Smooth muscle cell (in vitro differentiated cells): ENCODE results near the gene RAB40B. TPM values are rescaled to one million over a fixed set of nuclear protein-coding genes. Genes with fewer than 3 reads are reported as not detected.

Source experiments
- DNase-seq: peaks from one replicate; lab custom pipeline; 2025; ENCODE audit not compliant: unreplicated experiment; lab: John Stamatoyannopoulos, UW
- H2AFZ ChIP-seq: fragments of 200-600 bp; sonication (generic); 2 replicates; pipeline ENCODE4 v1.6.0; 2016; ENCODE audit warnings: antibody characterized with exemption, low read depth, mild to moderate bottlenecking
- H3F3A ChIP-seq: fragments of 200-600 bp; sonication (generic); 2 replicates; pipeline ENCODE4 v1.6.0; 2017; ENCODE audit warnings: antibody characterized with exemption, low read depth
- H3K27ac ChIP-seq: fragments of 200-600 bp; sonication (generic); 2 replicates; pipeline ENCODE4 v1.5.1; 2016; ENCODE audit warnings: low read depth, mild to moderate bottlenecking
- H3K27me3 ChIP-seq: fragments of 200-600 bp; sonication (generic); 2 replicates; pipeline ENCODE4 v1.6.1; 2016; ENCODE audit warnings: low read depth, mild to moderate bottlenecking
- H3K36me3 ChIP-seq: fragments of 200-600 bp; sonication (generic); 2 replicates; pipeline ENCODE4 v1.5.1; 2016; ENCODE audit warnings: low read depth
- H3K4me1 ChIP-seq: fragments of 200-600 bp; sonication (generic); 2 replicates; pipeline ENCODE4 v1.5.1; 2016; ENCODE audit warnings: low read depth
- H3K4me2 ChIP-seq: fragments of 200-600 bp; sonication (generic); 2 replicates; pipeline ENCODE4 v1.6.0; 2016; ENCODE audit warnings: mild to moderate bottlenecking
- H3K4me3 ChIP-seq: fragments of 200-600 bp; sonication (generic); 2 replicates; pipeline ENCODE4 v1.5.1; 2016; ENCODE audit warnings: mild to moderate bottlenecking
- H3K79me2 ChIP-seq: fragments of 200-600 bp; sonication (generic); 2 replicates; pipeline ENCODE4 v1.6.0; 2016; ENCODE audit warnings: low read depth, mild to moderate bottlenecking
- H3K9ac ChIP-seq: fragments of 200-600 bp; sonication (generic); 2 replicates; pipeline ENCODE4 v1.6.0; 2016; ENCODE audit warnings: low read depth
- H3K9me3 ChIP-seq: fragments of 200-600 bp; sonication (generic); replicated peaks from 2 replicates; pipeline ENCODE4 v1.5.1; 2016; ENCODE audit warnings: low read depth
- H4K20me1 ChIP-seq: fragments of 200-600 bp; sonication (generic); 2 replicates; pipeline ENCODE4 v1.6.0; 2016; ENCODE audit warnings: low read depth
- WGBS: methylation state at CpG from one replicate; pipeline ENCODE4 v1.1.7; 2016; ENCODE audit warnings: low lambda C conversion rate; 5-methylcytosine and 5-hydroxymethylcytosine counted together
- polyA plus RNA-seq: library from polyadenylated mRNA; unstranded; fragments of >200 nt; fragmentation: Nextera tagmentation; extraction: Ambion mirVana; gene quantifications from 2 replicates; pipeline ENCODE4 v1.2.1, GENCODE V29; 2016
- total RNA-seq: library from RNA; depleted of rRNA; stranded (reverse); fragments of >200 nt; gene quantifications from 2 replicates; pipeline ENCODE4 v1.2.3, GENCODE V29; 2014
- TF ChIP-seq, protein P1 (sequence below): fragments of 200-600 bp; sonication (generic); IDR thresholded peaks from 2 replicates; pipeline ENCODE4 v1.5.1; 2017; ENCODE audit warnings: borderline replicate concordance, mild to moderate bottlenecking, antibody characterized with exemption; ENCODE audit not compliant: insufficient read depth, poor library complexity, severe bottlenecking

Gene RAB40B
- total and polyA plus RNA-seq, 2 experiments from 2014 or later: 12.0 to 16.0 TPM

DNA sequence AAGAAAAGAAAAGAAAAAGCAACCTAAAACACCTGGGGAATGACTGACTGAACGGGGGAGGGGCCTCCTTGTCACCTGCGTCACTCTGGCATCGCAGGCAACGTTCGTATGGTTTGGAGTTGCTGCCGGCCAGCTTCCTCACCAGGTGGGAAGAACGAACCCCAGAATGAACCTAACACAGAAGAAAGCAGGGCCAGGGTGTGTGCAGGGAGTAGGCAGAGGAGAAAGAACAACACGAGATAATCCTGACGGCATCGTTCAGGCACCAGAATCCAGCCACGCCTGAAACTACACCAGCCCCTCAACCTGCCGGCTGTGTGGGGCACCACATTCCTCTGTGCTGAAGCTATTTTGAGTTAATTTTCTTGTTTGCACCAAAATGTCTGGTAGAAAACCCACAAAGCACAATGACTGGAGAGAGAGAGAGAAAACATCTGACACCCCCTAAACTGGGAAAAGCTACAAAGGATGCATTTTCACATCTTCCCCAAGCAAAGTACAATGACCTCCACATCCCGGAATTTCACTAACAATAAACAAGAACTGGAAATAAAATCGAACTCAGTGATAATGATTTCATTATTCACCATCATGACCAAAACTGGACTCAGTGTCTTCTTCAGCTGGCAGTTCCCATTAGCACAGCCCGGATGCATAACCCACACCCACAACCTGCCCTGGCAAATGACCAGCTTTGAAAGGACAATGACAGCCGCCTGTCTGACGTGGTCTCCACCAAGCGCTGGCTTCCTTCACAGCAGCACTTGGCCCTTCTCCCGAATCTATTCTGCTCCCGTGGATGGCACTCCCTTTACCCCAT, 23.6 kb downstream of the RAB40B start:
- Histone ChIP-seq H3K9ac (no peak overlapping the region), H3K4me3 (no peak overlapping the region), H3K79me2 (no peaks in the 10 kb centered on the region), H3K4me2 (no peak overlapping the region), H3F3A (no peaks in the 10 kb centered on the region), H2AFZ (no peak overlapping the region), H3K36me3 (no peaks in the 10 kb centered on the region), H4K20me1 (no peaks in the 10 kb centered on the region), H3K9me3 (no peaks in the 10 kb centered on the region), H3K27me3 (no peaks in the 10 kb centered on the region), H3K4me1 (no peaks in the 10 kb centered on the region), H3K27ac (no peak overlapping the region)
- 86% methylated on average over 20 of the region's 20 CpGs for WGBS
- TF ChIP-seq, protein P1, sequence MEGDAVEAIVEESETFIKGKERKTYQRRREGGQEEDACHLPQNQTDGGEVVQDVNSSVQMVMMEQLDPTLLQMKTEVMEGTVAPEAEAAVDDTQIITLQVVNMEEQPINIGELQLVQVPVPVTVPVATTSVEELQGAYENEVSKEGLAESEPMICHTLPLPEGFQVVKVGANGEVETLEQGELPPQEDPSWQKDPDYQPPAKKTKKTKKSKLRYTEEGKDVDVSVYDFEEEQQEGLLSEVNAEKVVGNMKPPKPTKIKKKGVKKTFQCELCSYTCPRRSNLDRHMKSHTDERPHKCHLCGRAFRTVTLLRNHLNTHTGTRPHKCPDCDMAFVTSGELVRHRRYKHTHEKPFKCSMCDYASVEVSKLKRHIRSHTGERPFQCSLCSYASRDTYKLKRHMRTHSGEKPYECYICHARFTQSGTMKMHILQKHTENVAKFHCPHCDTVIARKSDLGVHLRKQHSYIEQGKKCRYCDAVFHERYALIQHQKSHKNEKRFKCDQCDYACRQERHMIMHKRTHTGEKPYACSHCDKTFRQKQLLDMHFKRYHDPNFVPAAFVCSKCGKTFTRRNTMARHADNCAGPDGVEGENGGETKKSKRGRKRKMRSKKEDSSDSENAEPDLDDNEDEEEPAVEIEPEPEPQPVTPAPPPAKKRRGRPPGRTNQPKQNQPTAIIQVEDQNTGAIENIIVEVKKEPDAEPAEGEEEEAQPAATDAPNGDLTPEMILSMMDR: no peak
- DNase-seq: no peak

DNA sequence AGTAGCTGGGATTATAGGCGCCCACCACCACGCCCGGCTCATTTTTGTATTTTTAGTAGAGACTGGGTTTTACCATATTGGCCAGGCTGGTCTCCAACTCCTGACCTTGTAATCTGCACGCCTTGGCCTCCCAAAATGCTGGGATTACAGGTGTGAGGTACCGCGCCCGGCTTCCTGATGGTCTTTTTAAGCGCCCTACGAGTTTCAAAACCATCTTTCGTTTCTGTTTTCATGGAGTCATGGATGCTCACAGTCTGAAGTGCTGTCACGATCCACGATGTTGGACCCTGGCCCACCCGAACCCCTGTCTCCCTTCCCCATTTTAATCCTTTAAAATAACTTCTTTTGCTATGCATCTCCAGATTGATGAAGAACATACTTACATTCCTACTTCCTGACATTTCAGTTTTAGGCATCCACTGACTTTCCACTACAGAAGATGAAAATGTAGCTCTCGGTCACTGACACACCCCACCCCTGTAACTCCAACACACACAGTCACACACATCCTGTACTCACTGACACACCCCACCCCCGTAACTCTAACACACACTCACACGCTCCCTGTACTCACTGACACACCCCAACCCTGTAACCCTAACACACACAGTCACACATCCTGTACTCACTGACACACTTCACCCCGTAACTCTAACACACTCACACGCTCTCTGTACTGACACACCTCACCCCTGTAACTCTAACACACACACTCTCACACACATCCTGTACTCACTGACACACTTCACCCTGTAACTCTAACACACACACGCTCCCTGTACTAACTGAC, 27.6 kb downstream of the RAB40B start:
- 95% methylated on average over 19 of the region's 19 CpGs for whole genome bisulfite sequencing
- Histone ChIP-seq H3K79me2 (no peaks in the 10 kb centered on the region), H3K27ac (no peak overlapping the region), H3K36me3 (no peaks in the 10 kb centered on the region), H3K9me3 (no peaks in the 10 kb centered on the region), H4K20me1 (no peaks in the 10 kb centered on the region), H2AFZ (no peak overlapping the region), H3K4me2 (no peak overlapping the region), H3K27me3 (no peaks in the 10 kb centered on the region), H3K4me3 (no peak overlapping the region), H3F3A (no peaks in the 10 kb centered on the region), H3K4me1 (no peaks in the 10 kb centered on the region), H3K9ac (no peak overlapping the region)
- no peak for DNase-seq
- TF ChIP-seq, protein P1: no peak

DNA sequence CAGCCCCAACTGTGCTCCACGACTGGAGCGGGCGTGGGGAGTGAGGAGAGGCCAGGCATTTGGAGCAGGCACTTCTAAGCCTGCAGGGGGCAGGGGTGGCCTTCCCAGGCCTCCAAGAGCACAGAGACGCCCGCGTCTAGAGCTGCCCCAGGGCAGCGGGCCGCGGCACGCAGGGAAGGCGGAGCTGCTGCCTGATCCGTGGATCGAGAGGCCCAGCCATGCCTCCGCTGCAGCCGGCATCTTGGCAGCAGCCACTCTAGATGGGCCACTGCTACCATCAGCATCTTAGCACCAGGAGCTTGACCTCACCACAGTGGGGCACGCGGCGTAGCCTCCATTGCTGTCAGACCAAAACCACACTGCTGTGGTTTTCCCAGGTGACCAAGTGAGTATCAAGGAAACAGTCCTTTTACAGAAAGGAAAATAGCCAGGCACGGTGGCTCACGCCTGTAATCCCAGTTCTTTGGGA, 29.8 kb downstream of the RAB40B start:
- Histone ChIP-seq H3F3A (no peaks in the 10 kb centered on the region), H3K9ac (no peak overlapping the region), H3K36me3 (no peaks in the 10 kb centered on the region), H4K20me1 (no peaks in the 10 kb centered on the region), H3K4me1 (peaks cover 6% of the 10 kb centered on the region), H2AFZ (peak overlapping the region; percentile 38), H3K27ac (no peak overlapping the region), H3K4me2 (peak overlapping the region; percentile 59), H3K4me3 (no peak overlapping the region), H3K27me3 (no peaks in the 10 kb centered on the region), H3K79me2 (no peaks in the 10 kb centered on the region), H3K9me3 (no peaks in the 10 kb centered on the region)
- 29% methylated on average over 20 of the region's 20 CpGs for WGBS
- peak; percentile 11 for DNase-seq
- TF ChIP-seq, protein P1: peak; percentile 50
